ENCODE measurements around the gene GCNT4. TPM values are rescaled to one million over a fixed set of nuclear protein-coding genes. Genes with fewer than 3 reads are reported as not detected.
A peak's percentile ranks its signal among the peaks of the same experiment; 100 is the strongest.

GCNT4 gene
- total RNA-seq (2021; fragmentation: NEBNext Ultra II Directional; extraction: Animal tissue kit (Norgen Biotek cat#: 25700)) = 14.4 and 14.5 TPM in 2 replicates
- polyA plus RNA-seq (2011; rRNA removed) = 0.61 and 1.1 TPM in 2 replicates
- polyA plus RNA-seq (2011; cell fraction: cytosol; rRNA removed) = 1.3 TPM
- polyA plus RNA-seq (2011; cell fraction: nucleus; rRNA removed) = 0.68 TPM
- polyA plus RNA-seq (2012, experiment 1 of 2) = 0.99 to 4.2 TPM (median 2.0 TPM) in 4 replicates
- 0.47 TPM for polyA plus RNA-seq (2012, experiment 2 of 2)
- polyA plus RNA-seq (2013, experiment 1 of 2) = 7.1 TPM
- 7.8 TPM for polyA plus RNA-seq (2013, experiment 2 of 2)
- 2.9 and 4.3 TPM in 2 replicates for polyA minus RNA-seq (2011; rRNA and poly(A)+ RNA removed)
- polyA minus RNA-seq (2011; cell fraction: cytosol; rRNA and poly(A)+ RNA removed) = 2.6 TPM
- 4.6 TPM for polyA minus RNA-seq (2011; cell fraction: nucleus; rRNA and poly(A)+ RNA removed)
- long read RNA-seq, experiment 1, full-length matches to known transcripts = 11 of 11 reads
- long read RNA-seq, experiment 1, partial matches to known transcripts = 0 of 11 reads
- long read RNA-seq, experiment 1, other reads (novel, unspliced or antisense) = 0 of 11 reads
- long read RNA-seq, experiment 2 = 0 reads

DNA sequence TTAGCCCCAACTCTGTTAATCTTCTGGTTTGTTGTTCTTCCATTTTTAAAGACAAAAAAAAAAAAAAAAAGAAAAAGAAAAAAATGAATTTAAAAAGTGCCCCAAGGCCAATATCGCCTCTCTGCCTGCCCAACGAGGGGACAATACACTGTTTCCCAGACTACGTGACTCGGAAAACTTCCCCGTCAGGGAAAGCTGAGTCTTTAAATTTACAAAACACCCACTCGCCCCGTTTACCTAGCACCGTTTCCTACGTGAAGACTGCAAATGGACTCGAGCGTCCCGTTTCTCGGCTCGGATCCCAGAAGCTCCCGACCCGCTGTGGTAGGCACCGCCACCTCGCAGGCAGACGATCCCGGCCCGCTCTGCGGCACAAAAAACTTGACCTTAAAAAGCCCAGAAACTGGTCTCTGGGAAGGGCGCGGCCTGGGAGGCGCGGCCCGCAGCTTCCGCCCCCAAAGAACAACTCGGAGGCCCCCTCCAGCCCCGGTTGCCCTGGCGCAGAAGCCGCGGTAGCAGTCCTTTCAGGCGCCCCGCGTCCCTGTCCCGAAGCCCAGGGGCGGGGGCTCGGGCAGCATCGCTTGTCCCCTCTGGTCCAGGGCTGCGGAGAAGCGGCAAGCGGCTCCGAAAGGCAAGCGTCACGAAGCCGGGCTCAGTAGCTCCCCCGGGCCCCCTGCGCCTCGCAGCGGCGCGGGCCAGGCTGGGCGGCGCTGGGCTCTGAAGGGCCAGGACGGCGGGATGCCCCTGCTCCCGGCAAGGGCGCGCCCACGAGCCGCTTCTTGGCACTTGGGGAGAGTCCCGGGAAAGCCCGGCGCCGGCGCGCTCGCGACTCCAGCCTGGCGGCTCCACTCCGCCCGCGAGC lies at the start of gene GCNT4:
GCNT4 (minus strand) TSS at position 367 of the 862 bp plus-strand sequence. CDS start 22,521 bp downstream, outside the sequence.
- no peak within 1 kb of the TSS for H3K4ac ChIP-seq (replicated peaks; ENCODE audit: insufficient read length, low read depth, low read length)
- H2BK15ac ChIP-seq (ENCODE audit: low read length) = no peak within 1 kb of the TSS
- peak in 1 of 2 experiments; percentile 69 for DNase-seq (ENCODE audit: low read depth in 1 of 2, low spot score in 2 of 2)
- H2BK120ac ChIP-seq (replicated peaks; ENCODE audit: low read depth, low read length) = no peak within 1 kb of the TSS
- no peaks in the 10 kb centered on the region for H3K79me1 ChIP-seq (ENCODE audit: low read depth, low read length)
- H4K20me1 ChIP-seq (replicated peaks in 1 of 2; ENCODE audit: control insufficient read depth in 1 of 2, insufficient read depth in 2 of 2, low read length in 2 of 2) = peaks cover 0 to 8% of the 10 kb centered on the region in 2 experiments
- no peak within 1 kb of the TSS for H3K56ac ChIP-seq (replicated peaks; ENCODE audit: insufficient read length, low read depth, low read length)
- peaks cover 18 to 35% (median 27%) of the 10 kb centered on the region in 4 experiments for H3K4me1 ChIP-seq (replicated peaks in 1 of 4; ENCODE audit: control insufficient read depth in 3 of 4, insufficient read depth in 4 of 4, low read length in 3 of 4)
- no peak within 1 kb of the TSS for H3K14ac ChIP-seq (ENCODE audit: insufficient read length)
- H3K4me2 ChIP-seq (ENCODE audit: insufficient read depth in 1 of 2, low read depth in 2 of 2, low read length in 2 of 2) = peak within 1 kb of the TSS; percentile 93 to 97
- peak within 1 kb of the TSS; percentile 66; the same call in 1 of the 2 replicates for H2AFZ ChIP-seq (ENCODE audit: low read length)
- no peak within 1 kb of the TSS for H4K5ac ChIP-seq (ENCODE audit: insufficient read length, low read depth, low read length)
- H3K23ac ChIP-seq (ENCODE audit: insufficient read length) = no peak within 1 kb of the TSS
- no peak within 1 kb of the TSS for H2AK5ac ChIP-seq (ENCODE audit: low read depth, low read length)
- POLR2A ChIA-PET (ENCODE audit: partially characterized antibody) = interaction anchor here (0.8 to 3.2 kb wide), 2 partner anchors 13 to 185 kb away, joined by 3 to 12 read pairs; partner anchors contain the start of gene ANKRD31
- no peak within 1 kb of the TSS for H2BK20ac ChIP-seq (ENCODE audit: low read length)
- no peak for FAIRE-seq
- H2BK5ac ChIP-seq (ENCODE audit: low read depth, low read length) = no peak within 1 kb of the TSS
- H3K18ac ChIP-seq (ENCODE audit: extremely low read depth, low read length) = peak within 1 kb of the TSS; percentile 64
- H3K36me3 ChIP-seq (ENCODE audit: control insufficient read depth in 2 of 4, insufficient read depth in 4 of 4, low read length in 3 of 4) = no peaks in the 10 kb centered on the region
- H3K4me3 ChIP-seq (ENCODE audit: extremely low read depth in 1 of 4, insufficient read depth in 2 of 4, low read depth in 3 of 4, low read length in 4 of 4) = peak within 1 kb of the TSS; percentile 68 to 76 (median 73)
- H3K79me2 ChIP-seq (ENCODE audit: control insufficient read depth in 1 of 2, insufficient read depth in 2 of 2, low read length in 2 of 2) = peaks cover 0 to 48% of the 10 kb centered on the region in 2 experiments; a peak in 2 of 4 replicates
- peaks cover 13% of the 10 kb centered on the region for H3K23me2 ChIP-seq (ENCODE audit: low read depth, low read length)
- no peaks in the 10 kb centered on the region for H3K9me3 ChIP-seq (ENCODE audit: insufficient read depth in 2 of 2, low read depth in 1 of 2, low read length in 1 of 2)
- H2BK12ac ChIP-seq (ENCODE audit: low read depth, low read length) = no peak within 1 kb of the TSS
- H3K9ac ChIP-seq (replicated peaks in 1 of 4; ENCODE audit: extremely low read depth in 1 of 4, low read depth in 3 of 4, low read length in 3 of 4) = peak within 1 kb of the TSS; percentile 51 to 90 (median 68)
- peak within 1 kb of the TSS; percentile 85; the same call in 1 of the 2 replicates for H4K8ac ChIP-seq (ENCODE audit: extremely low read depth, insufficient read depth, low read length)
- H3K27me3 ChIP-seq (replicated peaks in 1 of 4; ENCODE audit: control insufficient read depth in 3 of 4, extremely low read depth in 1 of 4, insufficient read depth in 3 of 4, low read length in 3 of 4) = peaks cover 0 to 33% (median 15%) of the 10 kb centered on the region in 4 experiments; a peak in 4 of 7 replicates
- CTCF ChIA-PET (ENCODE audit: partially characterized antibody) = interaction anchor here (0.9 to 4.3 kb wide), 5 partner anchors 12 to 213 kb away, joined by 3 to 29 read pairs (median 5); partner anchors contain the start of gene ANKRD31
- no peak within 1 kb of the TSS for H3K27ac ChIP-seq (ENCODE audit: low read depth, low read length)
- H4K91ac ChIP-seq (replicated peaks; ENCODE audit: insufficient read length, low read length) = no peak within 1 kb of the TSS
- 6% methylated on average over 43 of the region's 74 CpGs; no CpG with 5 or more reads in 1 of the 2 experiments for WGBS, 2 experiments (ENCODE audit: extremely low coverage in 1 of 2, insufficient coverage in 1 of 2, insufficient read length in 1 of 2, insufficient replicate concordance in 2 of 2, low coverage in 1 of 2, low lambda C conversion rate in 2 of 2, missing lambda C conversion rate in 1 of 2)
- TF ChIP-seq, protein P1, sequence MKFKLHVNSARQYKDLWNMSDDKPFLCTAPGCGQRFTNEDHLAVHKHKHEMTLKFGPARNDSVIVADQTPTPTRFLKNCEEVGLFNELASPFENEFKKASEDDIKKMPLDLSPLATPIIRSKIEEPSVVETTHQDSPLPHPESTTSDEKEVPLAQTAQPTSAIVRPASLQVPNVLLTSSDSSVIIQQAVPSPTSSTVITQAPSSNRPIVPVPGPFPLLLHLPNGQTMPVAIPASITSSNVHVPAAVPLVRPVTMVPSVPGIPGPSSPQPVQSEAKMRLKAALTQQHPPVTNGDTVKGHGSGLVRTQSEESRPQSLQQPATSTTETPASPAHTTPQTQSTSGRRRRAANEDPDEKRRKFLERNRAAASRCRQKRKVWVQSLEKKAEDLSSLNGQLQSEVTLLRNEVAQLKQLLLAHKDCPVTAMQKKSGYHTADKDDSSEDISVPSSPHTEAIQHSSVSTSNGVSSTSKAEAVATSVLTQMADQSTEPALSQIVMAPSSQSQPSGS (IDR thresholded peaks at IDR 0.05; ENCODE audit: low read length) = no peak
- no peak for TF ChIP-seq RXRA (IDR thresholded peaks at IDR 0.05; ENCODE audit: insufficient read depth, low read depth, low read length)
- TF ChIP-seq KDM5A (IDR thresholded peaks at IDR 0.05; ENCODE audit: low read length) = no peak
- TF ChIP-seq BACH1 (IDR thresholded peaks at IDR 0.05; ENCODE audit: low read length) = no peak
- no peak for TF ChIP-seq SP1 (IDR thresholded peaks at IDR 0.05; ENCODE audit: low read depth, low read length)
- TF ChIP-seq KDM4A (IDR thresholded peaks at IDR 0.05; ENCODE audit: low read depth, low read length, severe bottlenecking) = peak; percentile 84
- peak; percentile 3 for TF ChIP-seq ASH2L (IDR thresholded peaks at IDR 0.05; ENCODE audit: low read length)
